ENCODE results near the gene HPS4. TPM values are rescaled to one million over a fixed set of nuclear protein-coding genes. Genes with fewer than 3 reads are reported as not detected.

HPS4 gene
- total RNA-seq, 2 experiments from 2014 or later, result 77.4 to 89.6 TPM

GRCh38 chr22:26426924-26427323 lies 56.7 kb downstream of the HPS4 start:
- no peaks in the 10 kb centered on the region for H3K36me3 ChIP-seq (ENCODE audit: insufficient read depth, low read length)
- ChIA-PET POLR2A (no interaction called here), CTCF (ENCODE audit: unreplicated experiment) (no interaction called here)
- H3K9me2 ChIP-seq (ENCODE audit: insufficient read depth, low read length), result no peaks in the 10 kb centered on the region
- H4K20me1 ChIP-seq (ENCODE audit: insufficient read depth, low read length), result peaks cover 7% of the 10 kb centered on the region; the same call in 1 of the 2 replicates
- no peak overlapping the region for H3K27ac ChIP-seq (ENCODE audit: low read depth, low read length, poor library complexity, severe bottlenecking)
- no TSS peak for BruUV-seq (replicated peaks)
- H3K4me2 ChIP-seq (ENCODE audit: low read length), result no peak overlapping the region
- intact Hi-C loops (cut with micrococcal nuclease; ENCODE audit: unreplicated experiment), result no loop called here
- H3K9me3 ChIP-seq (ENCODE audit: low read length), result peaks cover 16% of the 10 kb centered on the region
- peaks cover 32% of the 10 kb centered on the region for H3K4me1 ChIP-seq (ENCODE audit: insufficient read depth, low read length, poor library complexity, severe bottlenecking)
- H3K79me2 ChIP-seq (ENCODE audit: insufficient read depth, low read depth, low read length), result no peaks in the 10 kb centered on the region
- TF ChIP-seq EZH2phosphoT487 (IDR thresholded peaks at IDR 0.05; ENCODE audit: borderline replicate concordance, low read depth, low read length) (no peak), CTCF (conservative IDR thresholded peaks at IDR 0.05; ENCODE audit: low read length) (no peak)
- no peak overlapping the region for H2AFZ ChIP-seq (ENCODE audit: low read length)
- no peak overlapping the region for H3K4me3 ChIP-seq (ENCODE audit: low read depth, low read length, poor library complexity, severe bottlenecking)
- no peak for DNase-seq (ENCODE audit: low spot score)

- no TSS peak for BruUV-seq (replicated peaks)
- ChIA-PET CTCF (ENCODE audit: unreplicated experiment) (no interaction called here), POLR2A (no interaction called here)
Measured at GRCh38 chr22:26418620-26419019, 65.0 kb downstream of the HPS4 start.

GRCh38 chr22:26417406-26417805 lies 66.2 kb downstream of the HPS4 start:
- ChIA-PET CTCF (ENCODE audit: unreplicated experiment) (no interaction called here), POLR2A (no interaction called here)
- no peak overlapping the region for H3K4me2 ChIP-seq (ENCODE audit: low read length)

More at GRCh38 chr22:26418620-26419019, 65.0 kb downstream of the HPS4 start:
- H3K4me2 ChIP-seq (ENCODE audit: low read length), result no peak overlapping the region
- H2AFZ ChIP-seq (ENCODE audit: low read length), result no peak overlapping the region
- no peak for DNase-seq (ENCODE audit: low spot score)
- no peaks in the 10 kb centered on the region for H3K36me3 ChIP-seq (ENCODE audit: insufficient read depth, low read length)
- no peaks in the 10 kb centered on the region for H3K79me2 ChIP-seq (ENCODE audit: insufficient read depth, low read depth, low read length)
- peaks cover 13% of the 10 kb centered on the region for H3K9me3 ChIP-seq (ENCODE audit: low read length)
- H3K4me3 ChIP-seq (ENCODE audit: low read depth, low read length, poor library complexity, severe bottlenecking), result no peak overlapping the region
- no peak overlapping the region for H3K27ac ChIP-seq (ENCODE audit: low read depth, low read length, poor library complexity, severe bottlenecking)
- no peaks in the 10 kb centered on the region for H3K4me1 ChIP-seq (ENCODE audit: insufficient read depth, low read length, poor library complexity, severe bottlenecking)
- TF ChIP-seq EZH2phosphoT487 (IDR thresholded peaks at IDR 0.05; ENCODE audit: borderline replicate concordance, low read depth, low read length), result no peak
- no peak for TF ChIP-seq CTCF (conservative IDR thresholded peaks at IDR 0.05; ENCODE audit: low read length)
- no peaks in the 10 kb centered on the region for H3K9me2 ChIP-seq (ENCODE audit: insufficient read depth, low read length)
- intact Hi-C loops (cut with micrococcal nuclease; ENCODE audit: unreplicated experiment), result no loop called here
- H4K20me1 ChIP-seq (ENCODE audit: insufficient read depth, low read length), result no peaks in the 10 kb centered on the region

More at GRCh38 chr22:26417406-26417805, 66.2 kb downstream of the HPS4 start:
- H4K20me1 ChIP-seq (ENCODE audit: insufficient read depth, low read length), result no peaks in the 10 kb centered on the region
- no peak for DNase-seq (ENCODE audit: low spot score)
- H3K4me3 ChIP-seq (ENCODE audit: low read depth, low read length, poor library complexity, severe bottlenecking), result no peak overlapping the region
- intact Hi-C loops (cut with micrococcal nuclease; ENCODE audit: unreplicated experiment), result no loop called here
- no TSS peak for BruUV-seq (replicated peaks)
- 0 out of 2 replicates have a peak, but pooled peaks cover under 1% of the 10 kb centered on the region for H3K9me3 ChIP-seq (ENCODE audit: low read length)
- no peak for TF ChIP-seq CTCF (conservative IDR thresholded peaks at IDR 0.05; ENCODE audit: low read length)
- no peak for TF ChIP-seq EZH2phosphoT487 (IDR thresholded peaks at IDR 0.05; ENCODE audit: borderline replicate concordance, low read depth, low read length)
- H3K4me1 ChIP-seq (ENCODE audit: insufficient read depth, low read length, poor library complexity, severe bottlenecking), result no peaks in the 10 kb centered on the region
- H3K36me3 ChIP-seq (ENCODE audit: insufficient read depth, low read length), result no peaks in the 10 kb centered on the region
- H3K27ac ChIP-seq (ENCODE audit: low read depth, low read length, poor library complexity, severe bottlenecking), result no peak overlapping the region
- H3K79me2 ChIP-seq (ENCODE audit: insufficient read depth, low read depth, low read length), result no peaks in the 10 kb centered on the region
- H3K9me2 ChIP-seq (ENCODE audit: insufficient read depth, low read length), result no peaks in the 10 kb centered on the region
- H2AFZ ChIP-seq (ENCODE audit: low read length), result no peak overlapping the region
